Measurements from ENCODE around the gene SUDS3. TPM values are rescaled to one million over a fixed set of nuclear protein-coding genes. Genes with fewer than 3 reads are reported as not detected.
A peak's percentile ranks its signal among the peaks of the same experiment; 100 is the strongest.

SUDS3 gene
- total RNA-seq (ENCODE audit: low replicate concordance): 29.0 and 36.4 TPM in 2 replicates

- peak within 1 kb of the TSS; percentile 89 for H3K4me3 ChIP-seq (ENCODE audit: low read depth, low read length)
- peak; percentile 97 for TF ChIP-seq CTCF (IDR thresholded peaks at IDR 0.05; ENCODE audit: insufficient read depth, low read length)
- peak; percentile 83 for DNase-seq (ENCODE audit: low read depth)
Measured at GRCh38 chr12:118376089-118377020, at the start of gene SUDS3. Gene SUDS3 (plus strand): TSS chr12:118376555. CDS start chr12:118376692, 137 bp downstream.

GRCh38 chr12:118326991-118327390 is 49.4 kb upstream of the SUDS3 start:
- no peak overlapping the region for H3K4me3 ChIP-seq (ENCODE audit: low read depth, low read length)
- peak; percentile 42 for DNase-seq (ENCODE audit: low read depth)
- no peak for TF ChIP-seq CTCF (IDR thresholded peaks at IDR 0.05; ENCODE audit: insufficient read depth, low read length)

GRCh38 chr12:118327391-118327790 is 49.0 kb upstream of the SUDS3 start:
- no peak for TF ChIP-seq CTCF (IDR thresholded peaks at IDR 0.05; ENCODE audit: insufficient read depth, low read length)
- no peak overlapping the region for H3K4me3 ChIP-seq (ENCODE audit: low read depth, low read length)
- no peak for DNase-seq (ENCODE audit: low read depth)

- H3K4me3 ChIP-seq (ENCODE audit: low read depth, low read length): no peak overlapping the region
- no peak for DNase-seq (ENCODE audit: low read depth)
- no peak for TF ChIP-seq CTCF (IDR thresholded peaks at IDR 0.05; ENCODE audit: insufficient read depth, low read length)
Measured at GRCh38 chr12:118328486-118329330, 47.6 kb upstream of the SUDS3 start.

GRCh38 chr12:118330421-118331018 is 45.8 kb upstream of the SUDS3 start:
- no peak for TF ChIP-seq CTCF (IDR thresholded peaks at IDR 0.05; ENCODE audit: insufficient read depth, low read length)
- no peak overlapping the region for H3K4me3 ChIP-seq (ENCODE audit: low read depth, low read length)
- peak; percentile 64 for DNase-seq (ENCODE audit: low read depth)

GRCh38 chr12:118332511-118332910 is 43.8 kb upstream of the SUDS3 start:
- no peak for TF ChIP-seq CTCF (IDR thresholded peaks at IDR 0.05; ENCODE audit: insufficient read depth, low read length)
- no peak for DNase-seq (ENCODE audit: low read depth)
- H3K4me3 ChIP-seq (ENCODE audit: low read depth, low read length): no peak overlapping the region

All from fibroblast of the aortic adventitia (primary cell).